Measurements from ENCODE around the gene TMEM121B.

DNA sequence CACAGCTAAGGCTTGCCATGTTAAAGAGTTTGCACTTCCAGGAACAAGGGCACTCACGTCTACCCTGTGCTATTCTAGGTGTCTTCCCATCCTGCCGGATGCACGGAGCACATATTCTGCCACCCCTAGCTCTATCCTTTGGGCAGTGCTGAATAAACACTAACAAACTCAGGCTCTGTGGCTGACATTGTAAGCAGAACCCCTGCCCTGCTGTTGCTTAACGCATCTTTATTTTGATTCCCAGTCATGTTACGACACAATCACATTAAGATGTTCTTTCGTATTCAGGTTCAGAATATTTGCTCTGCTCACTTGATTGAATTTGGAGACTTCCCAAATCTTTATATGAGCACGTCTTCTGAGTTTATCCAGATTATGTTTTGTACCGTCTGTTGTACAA lies 41.6 kb upstream of the TMEM121B start:
- TF ChIP-seq, protein P1, sequence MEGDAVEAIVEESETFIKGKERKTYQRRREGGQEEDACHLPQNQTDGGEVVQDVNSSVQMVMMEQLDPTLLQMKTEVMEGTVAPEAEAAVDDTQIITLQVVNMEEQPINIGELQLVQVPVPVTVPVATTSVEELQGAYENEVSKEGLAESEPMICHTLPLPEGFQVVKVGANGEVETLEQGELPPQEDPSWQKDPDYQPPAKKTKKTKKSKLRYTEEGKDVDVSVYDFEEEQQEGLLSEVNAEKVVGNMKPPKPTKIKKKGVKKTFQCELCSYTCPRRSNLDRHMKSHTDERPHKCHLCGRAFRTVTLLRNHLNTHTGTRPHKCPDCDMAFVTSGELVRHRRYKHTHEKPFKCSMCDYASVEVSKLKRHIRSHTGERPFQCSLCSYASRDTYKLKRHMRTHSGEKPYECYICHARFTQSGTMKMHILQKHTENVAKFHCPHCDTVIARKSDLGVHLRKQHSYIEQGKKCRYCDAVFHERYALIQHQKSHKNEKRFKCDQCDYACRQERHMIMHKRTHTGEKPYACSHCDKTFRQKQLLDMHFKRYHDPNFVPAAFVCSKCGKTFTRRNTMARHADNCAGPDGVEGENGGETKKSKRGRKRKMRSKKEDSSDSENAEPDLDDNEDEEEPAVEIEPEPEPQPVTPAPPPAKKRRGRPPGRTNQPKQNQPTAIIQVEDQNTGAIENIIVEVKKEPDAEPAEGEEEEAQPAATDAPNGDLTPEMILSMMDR (IDR thresholded peaks at IDR 0.05), result no peak
- no peak for TF ChIP-seq EZH2 (IDR thresholded peaks at IDR 0.05; ENCODE audit: borderline replicate concordance, insufficient read depth, low read depth, low read length, poor library complexity, severe bottlenecking)
